ENCODE data around the gene WDR64.

- TF ChIP-seq CBX8 (IDR thresholded peaks at IDR 0.05) = no peak
- no peak for TF ChIP-seq CTCF (IDR thresholded peaks at IDR 0.05)
- no peak for TF ChIP-seq MAX (IDR thresholded peaks at IDR 0.05)
- no peak for TF ChIP-seq POLR2A (IDR thresholded peaks at IDR 0.05; ENCODE audit: low read length)
- TF ChIP-seq ESRRA (IDR thresholded peaks at IDR 0.05; ENCODE audit: borderline replicate concordance, low read length) = no peak
- TF ChIP-seq RFX5 (IDR thresholded peaks at IDR 0.05) = no peak
- TF ChIP-seq HOXB5 (CRISPR knock-in tag; IDR thresholded peaks at IDR 0.05) = no peak
- TF ChIP-seq REST (IDR thresholded peaks at IDR 0.05) = no peak
Observed at GRCh38 chr1:241637046-241637590, 15.0 kb upstream of the WDR64 start.

Measured in A549 (cell line).